GM21360 (cell line): Measurements from ENCODE around the gene KCNQ2.

ENCODE experiments used
- ATAC-seq: cut with Tn5 transposase; IDR thresholded peaks from one replicate; pipeline ENCODE4 v1.9.1; 2021; ENCODE audit warnings: mild to moderate bottlenecking, moderate library complexity; ENCODE audit not compliant: unreplicated experiment

Gene KCNQ2

DNA sequence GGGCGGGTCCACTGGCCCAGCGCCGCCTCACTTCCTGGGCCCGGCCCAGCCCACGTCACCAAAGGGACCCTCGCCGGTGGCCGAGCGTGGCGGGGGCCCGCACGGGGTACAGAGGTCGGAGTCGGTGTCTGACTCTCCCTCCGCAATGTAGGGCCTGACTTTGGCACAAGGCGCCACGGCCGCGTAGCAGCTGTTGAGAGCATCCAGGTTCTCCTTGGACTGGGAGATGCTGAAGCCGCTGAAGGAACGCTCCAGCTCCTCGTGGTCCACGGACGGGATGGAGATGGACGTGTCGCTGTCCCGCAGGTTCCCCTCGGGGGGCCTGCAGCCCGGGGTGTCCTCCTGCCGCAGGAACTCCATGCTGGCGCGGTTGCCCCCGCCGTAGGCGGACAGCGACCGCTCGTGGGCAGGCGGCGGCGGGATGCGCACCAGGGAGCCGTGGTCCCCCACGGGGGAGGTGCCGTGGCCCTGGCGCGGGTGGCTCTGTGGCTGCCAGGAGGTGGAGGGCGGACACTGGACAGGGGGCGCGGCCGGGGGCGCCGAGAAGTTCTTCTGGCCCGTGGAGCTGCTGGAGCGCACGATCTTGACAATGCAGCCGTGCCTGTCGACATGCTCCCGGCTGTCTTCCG is 65.7 kb downstream of the KCNQ2 start:
- ATAC-seq, result no peak

GRCh38 chr20:63406011-63406410 is 66.4 kb downstream of the KCNQ2 start:
- ATAC-seq, result no peak

GRCh38 chr20:63405102-63405730 is 67.2 kb downstream of the KCNQ2 start:
- no peak for ATAC-seq

DNA sequence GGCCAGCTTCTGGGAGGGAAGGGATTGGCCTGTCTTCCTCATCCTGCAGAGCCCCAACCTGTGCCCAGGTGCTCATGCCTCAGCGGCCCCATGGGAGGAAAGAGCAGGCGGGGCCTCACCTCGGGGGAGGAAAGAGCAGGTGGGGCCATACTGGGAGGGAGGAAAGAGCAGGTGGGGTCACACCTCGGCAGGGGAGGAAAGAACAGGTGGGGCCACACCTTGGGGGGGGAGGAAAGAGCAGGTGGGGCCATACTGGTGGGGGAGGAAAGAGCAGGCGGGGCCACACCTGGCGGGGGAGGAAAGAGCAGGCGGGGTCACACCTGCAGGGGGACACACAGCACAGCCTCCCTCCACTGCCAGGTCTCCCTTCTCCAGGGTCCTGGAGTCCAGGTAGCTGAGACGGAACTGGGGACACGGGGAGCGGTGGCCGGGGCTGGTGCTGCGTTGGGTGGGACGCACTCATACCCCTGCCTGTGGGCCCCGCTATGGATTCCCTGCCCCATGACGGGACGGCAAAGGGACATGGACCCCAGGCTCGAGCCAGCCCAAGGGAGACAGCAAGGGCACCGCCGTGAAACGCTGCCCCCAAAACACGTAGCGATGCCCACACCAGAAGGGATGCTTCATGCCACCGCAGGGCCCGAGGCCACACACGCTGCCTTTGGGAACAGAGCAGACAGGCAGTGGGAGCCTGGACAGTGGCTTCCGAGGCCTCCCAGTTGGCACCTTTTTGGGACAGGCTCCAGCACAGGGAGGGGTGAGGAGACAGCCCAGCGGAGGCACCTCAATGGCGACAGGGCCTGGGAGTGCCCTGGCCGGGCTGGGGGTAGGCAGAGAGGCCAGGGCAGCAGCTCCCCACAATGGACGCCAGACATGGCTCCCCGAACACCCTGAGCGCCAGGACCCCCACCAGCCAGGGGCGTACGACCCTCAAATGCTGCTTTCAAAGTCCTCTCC is 68.0 kb downstream of the KCNQ2 start:
- no peak for ATAC-seq

DNA sequence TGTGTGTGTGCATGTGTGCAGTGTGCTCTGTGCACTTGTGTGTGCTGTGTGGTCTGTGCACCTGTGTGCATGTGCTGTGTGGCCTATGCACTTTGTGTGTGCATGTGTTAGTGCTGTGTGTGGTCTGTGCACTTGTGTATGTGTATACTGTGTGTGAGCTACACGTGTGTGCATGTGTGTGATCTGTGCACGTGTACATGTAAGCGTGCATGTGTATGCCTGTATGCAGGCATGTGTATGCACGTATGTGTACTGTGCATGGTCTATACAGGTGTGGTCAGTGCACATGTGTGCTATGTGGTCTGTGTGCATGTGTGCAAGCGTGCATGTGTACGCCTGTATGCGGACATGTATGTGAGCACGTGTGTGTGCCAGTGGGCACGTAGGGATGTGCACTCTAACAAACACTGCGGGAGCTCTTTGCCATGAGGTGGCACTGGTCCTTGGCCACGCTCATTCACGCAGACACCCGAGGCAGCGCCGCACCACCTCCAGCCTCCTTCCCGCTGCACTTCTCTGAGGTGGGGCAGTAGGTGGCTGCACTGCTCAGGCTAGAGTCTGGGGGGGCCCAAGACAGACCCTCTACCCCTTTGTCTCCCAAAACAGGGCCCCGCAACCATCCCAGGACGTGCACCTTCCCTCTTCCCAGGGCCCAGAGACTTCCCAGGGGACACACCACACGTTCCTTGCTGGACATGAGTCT is 68.9 kb downstream of the KCNQ2 start:
- no peak for ATAC-seq

DNA sequence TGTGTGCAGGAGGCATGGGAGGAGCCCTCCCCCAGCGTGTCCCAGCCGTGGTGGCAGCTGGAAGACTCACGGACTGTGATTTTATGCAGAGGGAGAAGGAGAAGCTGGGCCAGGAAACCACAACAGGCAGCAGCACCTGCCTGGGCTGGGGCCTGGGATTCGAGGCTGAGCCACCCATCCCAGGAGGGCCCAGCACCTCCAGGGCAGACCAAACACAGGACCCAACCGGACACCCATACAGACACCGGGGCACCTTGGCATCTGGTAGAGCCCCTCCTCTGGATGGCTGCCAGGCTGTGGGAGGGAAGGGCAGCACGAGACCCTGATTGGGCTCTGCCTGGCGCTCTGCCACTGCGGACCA is 69.6 kb downstream of the KCNQ2 start:
- no peak for ATAC-seq

GRCh38 chr20:63402181-63402859 is 70.1 kb downstream of the KCNQ2 start:
- no peak for ATAC-seq

GRCh38 chr20:63401384-63402110 is 70.9 kb downstream of the KCNQ2 start:
- no peak for ATAC-seq

DNA sequence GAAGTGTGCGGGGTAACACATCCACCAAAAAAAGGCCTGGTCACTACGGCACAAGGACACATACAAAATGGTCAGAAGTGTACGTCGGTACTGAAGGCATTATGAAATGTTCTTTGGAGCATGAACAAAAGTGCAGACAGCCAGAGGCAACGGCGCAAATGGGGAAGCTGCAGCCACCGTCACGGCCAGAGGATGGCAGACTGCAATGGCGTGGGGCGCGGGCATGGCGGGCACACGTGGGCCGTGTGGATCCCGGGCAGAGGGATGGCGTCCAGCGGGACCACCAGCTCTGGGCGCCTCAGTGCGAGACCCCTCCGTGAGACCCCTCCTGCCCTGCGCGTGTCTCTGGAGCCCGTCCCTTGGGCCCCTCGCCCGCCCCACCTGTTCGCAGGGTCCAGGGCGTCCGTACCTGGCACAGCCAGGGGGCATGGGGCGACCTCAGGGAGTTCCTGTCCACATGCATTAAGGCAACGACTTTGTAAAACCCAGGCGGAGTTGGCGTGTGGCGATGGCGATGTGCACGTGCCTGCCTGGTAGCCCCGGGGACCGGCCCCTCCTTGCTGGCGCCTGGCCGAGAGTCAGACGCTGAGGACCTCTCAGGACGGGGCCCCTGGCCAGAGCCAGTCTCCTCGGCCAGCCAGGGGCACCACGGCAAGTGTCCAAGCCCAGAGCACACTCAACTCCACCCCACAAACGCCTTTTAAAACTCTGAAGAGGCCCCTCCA is 71.8 kb downstream of the KCNQ2 start:
- ATAC-seq, result no peak

DNA sequence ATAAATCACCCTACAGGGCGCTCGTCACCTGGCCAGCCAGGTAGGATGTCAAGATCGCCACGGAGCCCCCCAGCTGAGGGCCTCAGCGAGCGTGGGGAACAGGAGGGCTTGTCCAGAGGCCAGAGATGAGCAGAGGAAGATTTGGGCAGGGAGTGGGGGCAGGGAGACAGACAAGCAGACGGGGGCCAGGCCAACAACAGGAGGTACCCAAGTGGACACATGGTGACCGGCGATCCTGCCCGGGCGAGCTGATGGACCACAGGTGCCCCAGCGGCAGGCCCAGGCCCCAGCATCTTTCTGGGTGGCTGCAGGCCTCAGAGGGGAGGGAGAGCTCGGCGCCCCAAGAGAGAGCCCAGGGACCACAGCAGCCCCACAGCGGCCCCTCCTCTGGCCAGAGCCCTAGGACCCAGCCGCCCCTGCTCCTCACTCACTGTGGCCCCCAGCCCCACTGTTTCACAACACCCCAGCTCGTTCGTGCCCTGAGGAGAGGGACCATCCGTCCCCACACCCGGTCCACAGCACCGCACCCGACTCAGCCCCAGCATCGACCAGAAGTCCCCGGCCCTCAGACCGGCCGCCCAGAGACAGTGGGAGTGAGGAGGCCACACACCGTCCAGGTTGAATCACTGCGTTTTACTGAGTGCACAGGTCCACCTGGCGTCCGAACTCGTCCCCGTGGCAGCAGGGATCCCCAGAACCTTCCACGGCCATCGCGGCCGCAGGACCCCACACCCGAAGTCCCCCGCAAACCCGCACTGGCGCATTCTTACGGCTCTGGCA is 72.7 kb downstream of the KCNQ2 start:
- no peak for ATAC-seq

- ATAC-seq, result no peak
Observed at GRCh38 chr20:63398744-63399514, 73.5 kb downstream of the KCNQ2 start.

GRCh38 chr20:63397946-63398450 is 74.5 kb downstream of the KCNQ2 start:
- ATAC-seq, result no peak

GRCh38 chr20:63397155-63397843 is 75.2 kb downstream of the KCNQ2 start:
- no peak for ATAC-seq

DNA sequence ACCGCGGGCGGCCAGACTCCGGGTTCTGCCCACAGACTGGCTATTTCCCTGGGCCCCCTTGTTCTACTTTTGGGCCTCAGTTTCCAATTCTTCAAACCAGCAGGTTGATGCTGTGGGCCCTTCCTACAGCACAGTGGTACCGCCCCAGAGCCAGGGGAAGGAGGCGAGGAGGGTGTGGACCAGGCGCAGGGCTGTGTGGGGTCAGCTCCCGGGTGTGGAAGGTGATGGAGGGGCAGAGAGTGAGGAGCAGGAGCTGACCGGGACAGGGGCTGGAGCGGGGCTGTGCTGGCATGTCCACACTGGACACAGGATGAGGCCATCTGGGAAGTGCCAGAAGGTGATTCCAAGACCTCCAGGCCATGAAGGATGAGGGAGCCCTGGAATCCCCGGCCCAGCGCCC is 76.2 kb downstream of the KCNQ2 start:
- ATAC-seq, result no peak

DNA sequence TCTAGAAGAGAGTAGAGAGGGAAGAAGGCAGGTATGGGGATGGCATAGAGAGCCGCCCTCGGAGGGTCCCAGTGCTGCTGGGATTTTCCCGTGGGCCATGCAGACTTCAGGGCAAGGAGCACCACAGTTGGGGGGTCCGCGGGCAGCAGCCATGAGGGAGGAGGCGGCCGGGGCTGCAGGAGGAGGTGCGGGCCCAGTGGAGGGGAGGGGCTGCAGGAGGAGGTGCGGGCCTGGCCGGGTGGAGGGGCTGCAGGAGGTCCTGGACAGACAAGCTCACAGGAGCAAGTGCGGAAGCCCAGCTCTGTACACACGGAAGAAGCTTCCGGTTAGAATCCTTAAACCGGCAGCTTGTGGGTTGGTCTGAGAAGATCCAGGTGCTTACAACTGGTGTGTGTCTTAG is 76.7 kb downstream of the KCNQ2 start:
- ATAC-seq, result no peak

DNA sequence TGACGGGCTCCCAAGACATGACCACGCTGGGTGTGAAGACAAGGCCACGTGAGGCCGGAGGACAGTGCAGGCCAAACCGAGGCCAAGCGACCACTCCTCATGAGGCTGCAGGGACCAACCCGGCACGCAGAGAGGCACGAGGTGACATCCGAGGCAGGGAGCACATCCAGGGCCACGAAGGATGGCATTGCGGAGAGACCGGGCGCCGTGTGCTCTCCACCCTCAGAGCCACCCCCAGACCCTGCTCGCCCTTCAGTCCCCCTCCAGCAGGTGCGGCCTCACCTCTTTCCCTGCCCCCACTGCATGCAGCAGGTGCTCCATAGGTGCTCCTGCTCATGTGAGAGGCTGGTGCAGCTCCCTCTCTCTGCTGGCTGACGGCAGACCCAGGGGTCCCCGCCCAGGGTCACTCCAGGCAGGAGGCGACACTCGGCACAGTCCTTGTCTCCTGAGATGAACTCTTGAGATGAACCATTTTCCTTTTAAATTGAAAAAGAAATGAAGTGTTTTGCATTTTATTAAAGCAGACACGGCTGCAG is 77.5 kb downstream of the KCNQ2 start:
- ATAC-seq, result no peak
